ENCODE results near the gene HEPN1. TPM values are rescaled to one million over a fixed set of nuclear protein-coding genes. Genes with fewer than 3 reads are reported as not detected.

The HEPN1 gene
- total and polyA plus RNA-seq, 2 of the 4 experiments (the other 2 are of a cell fraction) = not detected

DNA sequence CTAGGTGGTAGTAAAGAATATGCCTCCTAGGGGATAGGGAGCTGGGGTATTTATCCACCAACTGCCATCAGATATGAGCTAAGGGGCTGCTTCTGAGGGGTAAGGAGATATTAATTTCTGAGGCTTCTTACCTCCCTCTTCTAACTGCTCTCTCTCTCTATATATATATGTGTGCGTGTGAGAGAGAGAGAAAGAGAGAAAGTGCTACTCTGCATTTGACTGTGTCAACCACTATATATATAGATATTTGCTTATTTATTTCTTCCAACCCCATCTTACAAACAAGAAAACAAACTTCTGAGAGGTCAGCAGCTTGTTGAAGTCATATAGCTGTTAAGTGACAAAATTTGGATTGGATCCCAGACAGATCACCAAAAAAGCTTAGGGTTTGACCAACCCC is 22.7 kb downstream of the HEPN1 start:
- ChIA-PET CTCF (no interaction called here), POLR2A (ENCODE audit: unreplicated experiment) (no interaction called here)

More for the DNA sequence above, 22.7 kb downstream of the HEPN1 start:
- Histone ChIP-seq H2BK20ac (ENCODE audit: low read depth, low read length) (no peak overlapping the region), H2AK9ac (replicated peaks; ENCODE audit: low read depth, low read length, poor library complexity) (no peak overlapping the region), H3K9ac (ENCODE audit: low read depth, low read length) (no peak overlapping the region), H3K27ac (ENCODE audit: insufficient read depth, low read length) (no peak overlapping the region), H3K79me1 (ENCODE audit: low read depth in 1 of 2, low read length in 2 of 2) (no peaks in the 10 kb centered on the region), H3K14ac (replicated peaks; ENCODE audit: low read depth, low read length) (no peak overlapping the region), H2BK120ac (ENCODE audit: low read depth, low read length) (no peak overlapping the region), H4K91ac (ENCODE audit: insufficient read depth, low read depth, low read length) (no peak overlapping the region), H3K56ac (ENCODE audit: extremely low read depth, insufficient read depth, low read length) (no peak overlapping the region), H3K36me3 (ENCODE audit: control insufficient read depth, insufficient read depth, low read length) (no peaks in the 10 kb centered on the region), H3K4me3 (ENCODE audit: insufficient read depth, low read depth, low read length) (no peak overlapping the region), H4K8ac (ENCODE audit: low read depth in 2 of 2, low read length in 2 of 2) (no peak overlapping the region), H2BK5ac (ENCODE audit: low read depth, low read length, poor library complexity, severe bottlenecking) (no peak overlapping the region), H3K23ac (ENCODE audit: low read depth, low read length) (no peak overlapping the region), H4K20me1 (ENCODE audit: insufficient read depth, low read length) (no peaks in the 10 kb centered on the region), H3K18ac (ENCODE audit: low read depth, low read length) (no peak overlapping the region), H3K27me3 (ENCODE audit: control insufficient read depth, insufficient read depth, low read length) (no peaks in the 10 kb centered on the region), H3K9me3 (ENCODE audit: control insufficient read depth, insufficient read depth, low read length) (no peaks in the 10 kb centered on the region), H4K5ac (ENCODE audit: low read depth, low read length) (no peak overlapping the region), H2AFZ (replicated peaks; ENCODE audit: low read length, poor library complexity) (no peak overlapping the region), H3K4me1 (ENCODE audit: control insufficient read depth, insufficient read depth, low read length) (peaks cover 2% of the 10 kb centered on the region; the same call in 1 of the 2 replicates), H3K4me2 (ENCODE audit: low read depth, low read length) (no peak overlapping the region), H2BK15ac (ENCODE audit: low read depth, low read length) (no peak overlapping the region), H3K9me1 (ENCODE audit: insufficient read depth, low read length) (no peaks in the 10 kb centered on the region), H3K4ac (ENCODE audit: low read depth, low read length) (no peak overlapping the region), H2AK5ac (ENCODE audit: low read depth, low read length) (no peak overlapping the region)
- in situ Hi-C loops (cut with MboI; ENCODE audit: low sequenced_read_pairs) = no loop called here
- no peak for ATAC-seq (ENCODE audit: low read depth)
- TF ChIP-seq NFE2L2 (IDR thresholded peaks at IDR 0.05; ENCODE audit: low read depth, low read length) = no peak
- TF ChIP-seq MXI1 (IDR thresholded peaks at IDR 0.05; ENCODE audit: borderline replicate concordance, low read depth, low read length) = no peak
- TF ChIP-seq POLR2A (IDR thresholded peaks at IDR 0.05; ENCODE audit: low read depth, low read length) = no peak
- TF ChIP-seq CEBPB (IDR thresholded peaks at IDR 0.05; ENCODE audit: low read depth, low read length) = no peak
- dilution Hi-C loops (cut with HindIII; ENCODE audit: low sequenced_read_pairs, unreplicated experiment) = no loop called here
- WGBS, 2 experiments (ENCODE audit: extremely low coverage in 2 of 2, insufficient read length in 1 of 2) = no CpG with 5 or more reads among the region's 1 CpG
- intact Hi-C loops (cut with micrococcal nuclease) = no loop called here
- DNase-seq = no peak
- no TSS peak for BruUV-seq (replicated peaks)

Data from IMR-90 (cell line).